Measurements from ENCODE around the gene IL10.

The IL10 gene

DNA sequence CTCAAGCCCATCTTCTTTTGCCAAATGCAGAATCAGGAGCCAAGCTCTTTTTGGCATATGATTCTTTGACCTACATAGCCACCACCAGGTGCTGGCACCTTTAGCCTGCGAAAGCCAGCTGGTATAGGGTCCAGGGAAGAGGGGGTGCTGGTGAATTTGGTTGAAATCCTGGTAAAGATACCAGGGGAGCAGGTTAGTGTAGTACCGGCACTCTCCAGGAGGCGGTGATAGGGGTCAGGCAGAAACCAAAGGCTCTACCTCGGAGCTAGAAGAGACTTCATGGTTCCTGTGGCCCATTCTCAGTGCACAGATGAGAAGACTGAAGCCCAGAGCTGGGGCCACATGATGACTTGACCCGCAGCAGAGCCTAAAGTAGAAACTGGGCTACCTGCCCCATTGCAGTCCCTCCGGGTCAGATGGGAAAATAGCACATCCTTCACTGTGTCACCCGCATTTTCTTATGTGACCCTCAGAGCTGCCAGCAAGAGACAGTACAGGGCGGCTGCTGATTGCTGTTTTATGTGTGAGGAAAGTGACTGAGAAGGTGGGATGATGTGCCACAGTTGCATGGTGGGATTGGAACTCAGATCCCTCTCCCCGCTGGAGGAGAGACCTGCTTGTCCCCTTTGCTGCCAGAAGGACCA is 37.7 kb downstream of the IL10 start:
- DNase-seq (ENCODE audit: low read depth): peak; percentile 82

DNA sequence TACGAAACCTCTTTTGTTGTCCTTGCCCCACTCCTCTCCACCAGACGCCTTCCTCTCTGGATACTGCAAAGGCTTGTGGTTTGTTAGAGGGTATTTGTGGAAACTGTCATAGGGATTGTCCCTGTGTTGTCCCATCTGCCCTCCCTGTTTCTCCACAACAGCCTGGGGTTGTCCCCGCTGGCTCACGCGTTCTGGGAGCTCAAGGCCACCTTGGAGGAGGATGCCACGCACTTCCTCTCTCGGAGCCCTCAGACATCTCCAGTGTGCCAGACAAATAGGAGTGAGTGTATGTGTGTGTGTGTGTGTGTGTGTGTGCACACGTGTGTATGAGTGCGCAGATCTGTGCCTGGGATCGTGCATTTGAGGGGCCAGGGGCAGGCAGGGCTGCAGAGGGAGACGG is 39.3 kb downstream of the IL10 start:
- no peak for DNase-seq (ENCODE audit: low read depth)

DNA sequence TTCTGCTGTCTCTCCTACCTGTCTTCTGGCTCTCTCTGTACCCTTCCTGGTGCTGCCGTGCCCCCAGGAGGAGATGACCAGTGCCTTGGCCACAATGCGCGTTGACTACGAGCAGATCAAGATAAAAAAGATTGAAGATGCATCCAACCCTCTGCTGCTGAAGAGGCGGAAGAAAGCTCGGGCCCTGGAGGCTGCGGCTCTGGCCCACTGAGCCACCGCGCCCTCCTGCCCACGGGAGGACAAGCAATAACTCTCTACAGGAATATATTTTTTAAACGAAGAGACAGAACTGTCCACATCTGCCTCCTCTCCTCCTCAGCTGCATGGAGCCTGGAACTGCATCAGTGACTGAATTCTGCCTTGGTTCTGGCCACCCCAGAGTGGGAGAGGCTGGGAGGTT is 39.8 kb downstream of the IL10 start:
- no peak for DNase-seq (ENCODE audit: low read depth)

DNA sequence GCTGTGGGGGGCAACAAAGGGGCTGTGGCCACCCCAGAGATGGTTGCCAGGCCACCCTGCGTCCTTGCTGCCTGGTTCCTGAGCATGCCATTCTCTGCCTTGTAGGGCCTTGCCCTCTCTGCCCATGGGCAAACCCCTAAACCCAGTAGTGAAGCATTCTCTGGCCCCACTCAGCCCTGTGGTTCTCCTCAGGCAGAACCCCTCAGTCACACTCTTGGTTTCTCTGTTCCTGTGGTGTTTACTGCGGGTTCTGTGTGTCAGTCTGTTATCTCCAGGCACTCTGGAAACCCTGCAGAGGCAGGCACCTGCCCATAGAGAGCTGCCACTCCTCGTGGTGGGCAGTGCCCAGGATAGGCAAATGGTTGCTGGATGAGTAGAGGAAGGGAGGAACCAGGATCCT is 42.8 kb downstream of the IL10 start:
- DNase-seq (ENCODE audit: low read depth): no peak

DNA sequence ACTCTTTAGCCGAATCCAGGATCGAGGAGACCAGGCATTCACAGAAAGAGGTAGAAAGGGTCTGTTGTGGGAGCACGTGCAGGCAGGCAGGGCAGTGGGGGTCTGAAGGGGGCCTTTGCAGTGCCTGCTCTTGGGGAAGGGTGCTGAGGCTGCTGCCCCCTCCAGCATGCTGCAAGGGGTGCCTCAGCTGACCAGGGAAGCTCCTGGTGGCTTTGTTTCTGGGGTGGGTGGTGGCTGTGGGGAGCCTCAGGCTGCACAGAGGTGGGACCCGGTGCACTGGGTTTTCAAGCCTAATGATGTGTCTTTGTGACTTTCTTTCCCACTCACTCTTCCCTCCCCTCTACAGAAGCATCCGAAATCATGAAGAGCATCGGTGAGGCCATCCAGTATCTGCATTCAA is 43.2 kb downstream of the IL10 start:
- DNase-seq (ENCODE audit: low read depth): no peak

DNA sequence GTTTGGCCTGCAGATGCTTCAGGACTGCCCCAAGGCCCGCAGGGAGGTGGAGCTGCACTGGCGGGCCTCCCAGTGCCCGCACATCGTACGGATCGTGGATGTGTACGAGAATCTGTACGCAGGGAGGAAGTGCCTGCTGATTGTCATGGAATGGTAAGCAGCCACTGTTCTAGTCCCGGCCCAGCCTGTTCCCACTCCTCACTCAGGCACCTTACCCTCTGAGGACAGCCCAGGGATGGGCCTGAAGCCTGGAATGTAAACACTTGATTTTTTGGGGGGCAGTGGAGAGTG is 43.7 kb downstream of the IL10 start:
- no peak for DNase-seq (ENCODE audit: low read depth)

DNA sequence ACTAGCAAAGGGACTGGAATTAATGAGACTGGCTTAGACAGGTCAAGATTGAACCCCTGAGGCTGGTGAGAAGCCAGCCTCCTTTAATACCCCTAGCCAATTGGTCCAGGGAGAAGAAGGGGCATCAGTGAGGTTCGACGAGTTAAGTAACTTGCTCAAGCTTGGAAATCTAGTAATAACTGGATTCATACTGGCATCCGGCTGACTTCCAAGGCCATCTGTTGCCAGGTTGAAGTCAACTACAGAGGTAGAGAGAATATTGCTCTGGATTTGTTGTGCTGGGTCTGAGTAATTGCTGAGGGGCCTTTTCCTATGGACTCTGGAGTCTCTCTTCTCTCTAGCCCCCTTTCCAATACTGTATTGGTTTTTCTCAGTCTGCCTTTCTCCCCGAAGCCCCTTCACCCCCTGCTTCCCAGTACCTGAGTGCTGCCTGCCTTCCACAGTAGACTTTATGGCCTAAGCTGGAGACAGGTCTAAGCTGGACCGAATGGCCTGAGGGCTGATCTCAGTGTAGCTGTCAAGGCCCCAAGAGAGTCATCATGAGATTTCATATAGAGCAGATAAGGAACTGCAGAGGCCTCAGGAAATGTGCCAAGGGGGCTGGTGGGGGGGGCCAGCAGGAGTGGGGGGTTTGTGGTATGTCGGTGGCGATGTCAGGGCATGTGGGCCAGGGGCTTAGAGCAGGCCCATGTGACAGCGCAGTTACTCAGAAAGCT is 44.2 kb downstream of the IL10 start:
- DNase-seq (ENCODE audit: low read depth): no peak

DNA sequence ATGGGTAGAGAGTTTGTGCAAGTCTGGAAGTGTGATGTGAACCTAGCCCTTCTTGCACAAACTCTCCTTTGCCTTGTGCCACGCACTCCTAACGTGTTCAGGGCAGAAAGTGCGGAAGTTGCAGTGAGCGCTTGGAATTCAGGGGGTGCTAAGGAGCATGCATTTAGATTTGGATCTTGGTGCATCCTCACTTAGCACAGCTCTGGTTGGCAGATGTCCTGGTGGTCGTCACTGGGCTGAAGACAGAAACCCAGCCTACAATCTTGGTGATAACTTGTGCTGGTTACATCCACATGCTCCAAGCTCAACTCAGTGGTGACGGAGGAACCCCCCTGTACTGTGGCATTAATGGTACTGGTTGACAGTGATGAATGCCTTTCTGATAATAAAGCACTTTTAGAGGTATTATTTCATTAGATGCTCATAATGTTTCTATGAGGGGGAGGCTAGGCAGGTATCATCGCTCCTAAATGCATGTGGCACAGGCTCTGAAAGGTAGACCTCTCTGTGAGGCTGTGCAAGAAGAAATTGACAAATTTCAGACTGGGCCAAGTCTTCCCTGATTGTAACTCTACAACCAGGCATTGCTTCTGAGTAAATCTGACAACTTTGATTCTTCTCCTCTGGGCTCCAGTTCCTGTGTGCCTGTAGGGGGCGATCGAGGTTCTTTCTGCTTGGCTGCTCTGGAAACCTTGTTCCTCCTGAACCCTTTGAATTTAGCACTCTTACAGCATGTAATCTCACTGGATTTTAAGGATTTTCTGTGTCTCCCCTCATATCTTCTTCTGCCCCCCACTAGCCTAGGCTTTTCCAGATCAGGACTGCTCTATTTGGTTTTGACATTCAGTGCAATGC is 47.0 kb downstream of the IL10 start:
- peak; percentile 52 for DNase-seq (ENCODE audit: low read depth)

DNA sequence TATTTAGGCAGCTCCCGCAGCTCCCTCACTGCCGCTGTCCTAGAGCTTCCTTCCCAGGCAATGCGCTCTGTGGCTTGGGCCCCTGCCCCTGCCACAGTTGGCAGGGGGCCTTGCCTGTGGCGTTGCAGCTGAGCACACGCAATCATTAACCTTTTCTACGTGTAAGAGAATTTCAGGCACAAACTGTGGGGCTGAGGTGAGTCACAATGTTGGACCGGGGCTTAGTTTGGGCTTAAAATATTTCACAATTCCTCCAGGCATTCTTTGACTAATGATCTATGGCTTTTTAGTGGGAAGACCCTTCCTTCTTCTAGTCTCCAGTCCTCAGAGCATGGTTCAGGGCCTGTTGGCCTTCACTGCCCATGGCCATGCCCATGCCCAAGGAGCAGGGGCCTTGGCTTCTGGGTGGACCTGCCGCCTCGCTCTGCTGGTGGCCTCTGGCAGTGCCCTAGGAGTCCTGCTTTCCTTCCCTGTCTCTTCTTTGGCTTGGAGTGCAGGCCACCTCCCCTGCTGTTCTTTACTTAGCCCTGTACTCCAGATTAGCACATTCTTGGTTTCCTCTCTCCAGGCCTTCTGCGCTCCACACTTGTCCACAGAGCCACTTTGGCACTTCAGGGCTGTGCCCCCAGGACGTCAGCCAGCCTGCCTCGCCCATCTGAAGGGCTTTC is 48.4 kb downstream of the IL10 start:
- no peak for DNase-seq (ENCODE audit: low read depth)

DNA sequence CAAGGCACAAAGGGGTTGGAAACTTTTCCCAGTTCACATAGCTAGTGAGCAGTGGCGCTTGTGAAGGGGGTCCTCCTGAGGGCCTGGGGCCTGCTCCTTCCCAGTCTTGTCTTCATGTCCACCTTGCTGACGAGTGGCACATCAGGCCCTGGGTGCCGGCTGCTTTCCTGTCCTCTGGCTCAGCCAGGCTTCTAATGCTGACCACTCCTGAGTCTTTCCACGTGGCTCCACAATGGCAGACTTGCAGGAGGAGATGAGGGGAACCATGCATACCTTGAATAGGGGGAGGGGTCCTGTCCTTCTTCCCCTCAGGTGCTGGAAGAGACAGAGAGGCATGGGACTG is 48.9 kb downstream of the IL10 start:
- DNase-seq (ENCODE audit: low read depth): no peak

DNA sequence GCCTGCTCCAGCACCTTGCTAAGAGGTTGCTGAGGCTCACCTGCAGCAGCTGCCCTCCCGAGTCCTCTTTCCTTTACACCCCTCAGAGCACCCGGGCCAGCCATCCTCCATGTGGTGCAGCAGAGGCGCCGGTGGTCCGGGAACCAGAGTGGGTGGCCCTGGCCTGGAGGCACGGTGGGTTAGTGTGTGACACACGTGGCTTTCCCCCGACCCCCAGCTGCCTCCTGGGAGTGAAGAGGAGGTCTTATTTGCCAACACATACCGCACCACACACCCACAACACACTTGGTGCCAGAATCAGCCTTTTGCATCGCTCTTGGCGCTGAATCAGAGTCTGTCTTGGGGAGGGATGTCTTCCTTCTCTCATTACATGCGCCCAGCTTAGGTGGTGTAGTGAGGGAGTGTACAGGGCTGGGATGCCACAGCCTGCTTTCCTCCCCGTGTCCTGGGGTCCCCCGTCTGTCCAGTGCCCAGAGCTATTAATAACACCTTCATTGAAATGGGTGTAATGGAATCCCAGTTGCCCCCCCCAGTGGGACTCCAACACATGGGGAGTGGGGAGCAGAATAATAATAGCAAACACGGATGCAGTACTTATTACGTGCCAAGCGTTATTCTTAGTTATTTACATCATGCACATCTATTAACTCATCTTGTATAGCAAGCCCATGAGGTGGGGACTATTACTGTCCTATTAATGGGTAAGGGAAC is 49.4 kb downstream of the IL10 start:
- no peak for DNase-seq (ENCODE audit: low read depth)

DNA sequence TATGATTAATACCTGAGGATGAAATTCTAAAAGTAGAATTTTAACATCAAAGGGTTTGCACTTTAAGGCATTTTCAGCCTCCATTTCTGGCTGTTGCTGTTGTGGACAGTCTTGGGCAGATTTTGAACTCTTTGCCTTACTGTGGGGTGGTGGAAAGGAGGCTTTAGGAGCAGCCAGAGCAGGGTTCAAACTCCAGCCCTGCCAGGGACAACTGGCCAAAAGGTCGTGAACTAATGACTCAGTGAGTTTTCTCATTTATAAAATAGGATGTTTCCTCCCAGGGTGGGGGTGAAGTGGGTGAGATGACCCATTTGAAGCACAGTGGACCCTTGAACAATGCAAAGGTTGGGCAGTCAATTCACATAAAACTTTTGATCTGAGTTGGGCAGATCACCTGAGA is 50.8 kb downstream of the IL10 start:
- DNase-seq (ENCODE audit: low read depth): no peak

DNA sequence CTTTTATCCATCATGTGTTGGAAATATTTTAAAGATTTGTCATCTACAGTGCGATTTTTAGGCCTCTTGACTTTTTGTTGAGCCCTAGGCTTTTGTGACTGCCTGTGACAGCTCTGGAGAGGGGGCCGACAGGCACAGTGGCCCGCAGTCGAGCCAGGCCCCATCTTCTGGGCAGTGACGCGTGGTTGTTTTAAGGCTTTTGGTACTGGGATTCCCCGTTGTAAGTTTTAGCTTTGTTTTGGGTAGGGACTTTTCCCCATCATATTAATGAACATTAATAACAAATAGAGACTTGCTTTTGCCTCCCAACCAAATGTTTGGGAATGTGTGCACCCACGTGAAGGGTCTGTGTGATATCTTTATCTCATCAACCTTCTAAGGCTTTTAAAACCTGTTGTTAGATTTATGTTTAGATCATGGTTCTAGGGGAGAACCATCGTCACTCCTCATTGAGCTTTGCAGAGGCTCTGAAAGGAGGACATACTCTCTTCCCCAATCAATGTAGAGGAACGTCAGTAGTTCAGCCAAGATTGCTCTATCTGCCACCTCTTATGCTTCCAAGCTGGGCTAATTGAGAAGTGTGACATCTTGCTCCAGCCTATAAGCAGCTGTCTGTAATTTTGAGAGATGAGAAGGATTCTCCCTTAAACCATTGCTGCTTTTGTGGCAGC is 53.0 kb downstream of the IL10 start:
- no peak for DNase-seq (ENCODE audit: low read depth)

DNA sequence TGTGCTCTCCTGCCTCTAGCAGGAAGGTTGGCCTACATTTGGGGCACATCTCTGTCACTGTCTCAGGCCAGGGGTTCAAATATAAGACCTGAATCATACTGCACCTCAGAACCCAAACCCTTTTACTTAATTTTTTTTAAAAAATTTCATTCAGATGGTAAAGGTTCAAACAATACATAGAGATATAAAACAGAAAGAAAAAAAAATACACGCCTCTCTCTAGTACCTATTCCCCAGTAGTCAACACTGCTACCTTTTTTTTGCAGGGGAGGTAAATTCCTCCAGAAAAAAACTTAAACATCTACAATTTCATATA is 54.7 kb downstream of the IL10 start:
- no peak for DNase-seq (ENCODE audit: low read depth)

Data from activated T-cell treated with anti-CD3 and anti-CD28 coated beads for 1 hour (primary cell).